ENCODE results near the gene TOMM34.

- TF ChIP-seq POLR2A (IDR thresholded peaks at IDR 0.05) (no peak), CTCF (IDR thresholded peaks at IDR 0.05) (peak in 3 of 6 experiments; percentile 4 to 34 (median 12))
Observed at GRCh38 chr20:44911264-44911921, 48.8 kb downstream of the TOMM34 start.
